Neural progenitor cell (in vitro differentiated cells): ENCODE results near the gene CDC42SE1.

Experiments
- CTCF ChIP-seq: fragments of 200-600 bp; sonication (generic); IDR thresholded peaks from 2 replicates; pipeline ENCODE4 v1.5.1; 2017; ENCODE audit warnings: antibody characterized with exemption, mild to moderate bottlenecking
- EZH2 ChIP-seq: fragments of 200-600 bp; sonication (generic); IDR thresholded peaks from 2 replicates; pipeline ENCODE4 v1.6.1; 2017; ENCODE audit warnings: antibody characterized with exemption, mild to moderate bottlenecking, moderate library complexity
- EZH2phosphoT487 ChIP-seq: fragments of 200-600 bp; sonication (generic); IDR thresholded peaks from 2 replicates; pipeline ENCODE4 v1.6.1; 2017; ENCODE audit warnings: antibody characterized with exemption

GRCh38 chr1:151056149-151056548, 3.3 kb downstream of the CDC42SE1 start:
- TF ChIP-seq CTCF (no peak), EZH2 (no peak), EZH2phosphoT487 (no peak)
